Coronary artery (tissue), 2 donors: ENCODE results near the gene IRF7.
"Not testable (repeated sequence)": the region's sequence is repeated elsewhere in the genome, so short reads cannot be mapped to it uniquely, and the experiment has no call there.

Experiments
- DNase-seq: peaks from one replicate; pipeline ENCODE4 v3.0.0-alpha.2; 2017; ENCODE audit warnings: low spot score
- H3K27ac ChIP-seq, 2 donors: fragments of 200-600 bp; sonication (generic); one replicate each; pipeline ENCODE4 v1.5.1; 2016 to 2019
- H3K4me3 ChIP-seq: fragments of 200-600 bp; sonication (generic); 2 replicates; pipeline ENCODE4 v1.5.1; 2016; ENCODE audit warnings: mild to moderate bottlenecking, moderate library complexity
- TF ChIP-seq, protein P1 (sequence below): fragments of 200-600 bp; sonication (generic); IDR thresholded peaks from one replicate; pipeline ENCODE4 v1.5.1; 2019; ENCODE audit warnings: antibody characterized with exemption

IRF7 gene

DNA sequence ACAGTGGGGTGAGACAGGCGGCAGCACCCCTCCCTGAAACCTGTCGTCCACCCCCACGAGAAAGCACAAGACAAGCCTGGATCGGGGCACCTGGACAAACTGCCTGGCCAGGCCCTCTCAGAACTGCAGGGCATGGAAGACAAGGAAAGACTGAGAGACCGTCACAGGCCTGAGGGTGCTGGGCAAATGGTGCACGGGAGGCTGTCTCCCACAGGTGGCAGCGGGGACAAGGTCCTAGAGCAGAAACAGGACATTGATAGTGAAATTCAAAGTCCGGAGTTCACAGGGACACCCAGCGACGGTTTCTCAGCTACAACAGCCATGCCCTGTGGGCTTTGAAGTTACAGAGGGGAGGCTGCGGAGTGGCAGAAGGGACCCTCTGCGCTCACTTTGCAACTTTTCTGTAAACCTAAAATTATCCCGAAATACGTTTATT lies 42.0 kb upstream of the IRF7 start:
- no peak for DNase-seq
- TF ChIP-seq, protein P1, sequence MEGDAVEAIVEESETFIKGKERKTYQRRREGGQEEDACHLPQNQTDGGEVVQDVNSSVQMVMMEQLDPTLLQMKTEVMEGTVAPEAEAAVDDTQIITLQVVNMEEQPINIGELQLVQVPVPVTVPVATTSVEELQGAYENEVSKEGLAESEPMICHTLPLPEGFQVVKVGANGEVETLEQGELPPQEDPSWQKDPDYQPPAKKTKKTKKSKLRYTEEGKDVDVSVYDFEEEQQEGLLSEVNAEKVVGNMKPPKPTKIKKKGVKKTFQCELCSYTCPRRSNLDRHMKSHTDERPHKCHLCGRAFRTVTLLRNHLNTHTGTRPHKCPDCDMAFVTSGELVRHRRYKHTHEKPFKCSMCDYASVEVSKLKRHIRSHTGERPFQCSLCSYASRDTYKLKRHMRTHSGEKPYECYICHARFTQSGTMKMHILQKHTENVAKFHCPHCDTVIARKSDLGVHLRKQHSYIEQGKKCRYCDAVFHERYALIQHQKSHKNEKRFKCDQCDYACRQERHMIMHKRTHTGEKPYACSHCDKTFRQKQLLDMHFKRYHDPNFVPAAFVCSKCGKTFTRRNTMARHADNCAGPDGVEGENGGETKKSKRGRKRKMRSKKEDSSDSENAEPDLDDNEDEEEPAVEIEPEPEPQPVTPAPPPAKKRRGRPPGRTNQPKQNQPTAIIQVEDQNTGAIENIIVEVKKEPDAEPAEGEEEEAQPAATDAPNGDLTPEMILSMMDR: no peak
- Histone ChIP-seq H3K4me3 (no peak overlapping the region), H3K27ac (no peak overlapping the region)

DNA sequence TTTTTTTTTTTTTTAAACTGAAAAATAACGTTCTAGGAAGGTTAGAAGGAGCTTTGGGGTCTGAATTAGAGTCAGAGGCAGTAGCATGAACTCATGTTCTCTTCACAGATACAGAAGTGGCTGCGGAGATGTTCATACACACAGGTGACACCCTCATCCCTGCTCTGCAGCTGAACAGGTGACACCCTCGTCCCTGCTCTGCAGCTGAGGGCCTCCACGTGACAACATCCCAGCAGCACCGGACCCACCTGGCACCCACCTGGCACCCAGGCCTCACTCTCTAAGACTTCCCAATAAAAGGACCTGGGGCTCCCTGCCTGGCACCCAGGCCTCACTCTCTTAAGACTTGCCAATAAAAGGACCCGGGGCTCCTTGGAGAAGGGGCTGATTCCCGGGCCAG lies 41.1 kb upstream of the IRF7 start:
- H3K4me3 ChIP-seq: no peak overlapping the region
- no peak overlapping the region for H3K27ac ChIP-seq
- TF ChIP-seq, protein P1: no peak
- no peak for DNase-seq

DNA sequence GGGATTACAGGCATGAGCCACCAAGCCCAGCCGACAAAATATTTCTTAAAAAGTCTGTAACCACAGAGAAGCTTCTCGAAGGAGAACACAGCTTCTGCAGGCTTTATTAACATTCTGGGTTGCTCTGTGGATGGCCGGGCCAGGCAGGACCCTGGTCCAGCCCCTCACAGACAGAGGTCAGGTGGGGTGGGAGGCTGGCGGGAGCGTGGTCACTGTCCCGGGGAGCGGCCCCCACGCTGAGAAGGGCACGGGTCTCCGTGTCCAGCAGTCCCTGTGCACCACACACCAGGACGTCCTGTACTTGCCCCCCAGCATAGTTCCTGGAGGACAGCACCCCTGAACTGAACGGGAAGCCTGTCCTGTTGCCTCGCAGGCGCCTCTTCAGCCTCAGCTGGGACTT lies 40.7 kb upstream of the IRF7 start:
- TF ChIP-seq, protein P1: no peak
- no peak for DNase-seq
- no peak overlapping the region for H3K4me3 ChIP-seq
- H3K27ac ChIP-seq: no peak overlapping the region

DNA sequence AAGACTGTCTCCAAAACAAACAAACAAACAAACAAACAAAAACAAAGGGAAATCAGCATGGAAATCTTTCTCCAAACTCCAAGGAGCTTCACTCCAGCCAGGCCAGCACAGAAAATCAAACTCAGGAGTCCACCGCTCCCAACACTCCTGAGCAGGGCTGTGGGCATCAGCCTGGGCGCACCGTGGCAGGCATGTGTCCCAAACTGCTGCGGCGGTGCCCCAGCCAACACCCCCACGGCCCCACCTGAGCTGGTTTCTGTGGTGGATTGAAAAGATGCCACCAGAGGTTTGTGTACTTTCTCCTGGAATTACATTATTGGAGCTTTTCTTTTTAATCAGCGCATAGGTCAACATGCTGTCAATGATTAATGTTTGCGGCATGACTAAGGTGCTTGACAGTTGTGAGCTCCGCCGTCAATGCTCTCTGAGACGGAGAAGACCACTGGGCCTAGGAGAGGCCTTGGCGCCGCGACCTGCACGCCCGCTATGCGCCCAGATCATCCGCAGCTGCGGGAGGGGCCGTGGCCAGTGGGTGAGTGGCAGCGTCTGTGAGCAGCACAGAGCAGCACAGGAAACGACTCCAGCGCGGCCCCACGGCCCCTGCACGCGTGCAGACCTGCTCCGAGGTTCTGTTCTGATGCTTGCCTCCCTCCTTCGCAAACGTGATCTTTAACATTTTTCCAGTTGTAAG lies 39.4 kb upstream of the IRF7 start:
- Histone ChIP-seq H3K4me3 (no peak overlapping the region), H3K27ac (no peak overlapping the region)
- TF ChIP-seq, protein P1: no peak
- DNase-seq: no peak

DNA sequence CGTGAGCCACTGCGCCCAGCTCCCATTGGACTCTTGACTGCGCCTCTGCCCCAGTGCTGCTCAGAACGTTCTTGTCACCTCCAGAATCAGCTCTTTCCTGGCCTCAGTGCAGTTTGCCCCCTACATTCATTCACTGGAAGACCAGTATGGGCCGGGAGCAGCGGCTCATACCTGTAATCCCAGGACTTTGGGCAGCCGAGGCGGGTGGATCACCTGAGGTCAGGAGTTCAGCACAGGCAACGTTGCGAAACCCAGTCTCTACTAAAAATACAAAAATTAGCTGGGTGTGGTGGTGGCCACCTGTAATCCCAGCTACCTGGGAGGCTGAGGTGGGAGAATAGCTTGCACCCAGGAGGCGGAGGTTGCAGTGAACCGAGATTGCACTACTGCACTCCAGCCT lies 38.7 kb upstream of the IRF7 start:
- H3K4me3 ChIP-seq, DNase-seq, H3K27ac ChIP-seq: not testable (repeated sequence)

DNA sequence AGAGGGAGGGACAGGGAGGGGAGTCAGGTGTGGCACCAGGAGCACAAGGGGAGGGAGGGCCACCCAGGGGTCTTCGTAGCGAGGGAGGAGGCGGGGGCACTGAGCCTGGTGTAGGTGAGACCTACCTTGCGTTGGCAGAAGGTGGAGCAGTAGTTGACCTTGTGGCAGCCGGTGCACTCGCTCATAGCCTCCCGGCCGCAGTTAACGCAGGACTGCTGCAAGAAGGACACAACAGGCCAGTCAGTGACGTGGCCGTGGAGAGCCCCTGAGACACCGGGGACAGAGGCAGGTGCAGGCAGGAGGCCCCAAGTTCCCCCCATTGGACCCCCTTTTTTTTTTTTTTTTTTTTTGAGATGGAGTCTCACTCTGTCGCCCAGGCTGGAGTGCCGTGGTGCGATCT lies 38.1 kb upstream of the IRF7 start:
- no peak for DNase-seq
- TF ChIP-seq, protein P1: no peak
- Histone ChIP-seq H3K27ac (no peak overlapping the region), H3K4me3 (no peak overlapping the region)

DNA sequence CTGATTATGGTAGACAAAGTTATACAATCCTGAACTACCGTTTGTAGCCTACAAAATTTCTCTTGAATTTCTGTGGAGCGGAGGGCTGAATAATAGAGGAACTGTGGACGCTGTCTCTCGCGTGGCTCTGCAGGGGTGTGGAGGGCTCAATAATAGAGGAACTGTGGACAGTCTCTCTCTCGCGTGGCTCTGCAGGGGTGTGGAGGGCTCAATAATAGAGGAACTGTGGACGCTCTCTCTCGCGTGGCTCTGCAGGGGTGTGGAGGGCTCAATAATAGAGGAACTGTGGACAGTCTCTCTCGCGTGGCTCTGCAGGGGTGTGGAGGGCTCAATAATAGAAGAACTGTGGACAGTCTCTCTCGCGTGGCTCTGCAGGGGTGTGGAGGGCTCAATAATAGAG lies 37.4 kb upstream of the IRF7 start:
- not testable (repeated sequence) for DNase-seq, H3K27ac ChIP-seq, H3K4me3 ChIP-seq

DNA sequence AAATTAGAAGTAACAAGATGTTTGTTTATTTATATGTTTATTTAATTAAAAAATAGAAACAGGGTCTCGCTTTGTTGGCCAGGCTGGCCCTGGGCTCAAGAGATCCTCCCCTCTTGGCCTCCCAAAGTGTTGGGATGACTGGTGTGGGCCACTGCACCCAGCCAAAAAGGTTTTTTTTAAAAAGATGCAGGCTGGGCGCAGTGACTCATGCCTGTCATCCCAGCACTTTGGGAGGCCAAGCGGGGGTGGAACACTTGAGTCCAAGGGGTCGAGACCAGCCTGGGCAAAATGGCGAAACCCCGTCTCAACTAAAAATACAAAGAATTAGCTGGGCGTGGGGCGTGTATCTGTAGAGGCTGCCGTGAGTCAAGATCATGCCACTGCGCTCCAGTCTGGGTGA lies 34.7 kb upstream of the IRF7 start:
- TF ChIP-seq, protein P1: no peak
- DNase-seq: no peak

DNA sequence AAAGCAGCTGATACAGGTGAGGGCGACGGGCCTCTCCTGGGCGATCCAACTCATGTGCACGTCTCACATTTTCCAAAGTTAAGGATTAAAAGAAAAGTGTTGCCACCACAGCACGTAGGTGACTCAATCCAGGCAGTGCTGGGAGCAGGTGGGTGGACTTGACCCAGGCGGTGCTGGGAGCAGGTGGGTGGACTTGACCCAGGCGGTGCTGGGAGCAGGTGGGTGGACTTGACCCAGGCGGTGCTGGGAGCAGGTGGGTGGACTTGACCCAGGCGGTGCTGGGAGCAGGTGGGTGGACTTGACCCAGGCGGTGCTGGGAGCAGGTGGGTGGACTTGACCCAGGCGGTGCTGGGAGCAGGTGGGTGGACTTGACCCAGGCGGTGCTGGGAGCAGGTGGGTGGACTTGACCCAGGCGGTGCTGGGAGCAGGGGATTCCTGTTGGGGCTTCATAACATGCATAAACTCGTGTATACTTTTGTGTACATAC lies 32.0 kb upstream of the IRF7 start:
- DNase-seq, H3K27ac ChIP-seq, H3K4me3 ChIP-seq: not testable (repeated sequence)

More for the DNA sequence above, 34.7 kb upstream of the IRF7 start:
- Histone ChIP-seq H3K4me3 (no peak overlapping the region), H3K27ac (no peak overlapping the region)
